ENCODE measurements around the gene FKBP7.
"Not testable (repeated sequence)": the region's sequence is repeated elsewhere in the genome, so short reads cannot be mapped to it uniquely, and the experiment has no call there.

FKBP7 gene

DNA sequence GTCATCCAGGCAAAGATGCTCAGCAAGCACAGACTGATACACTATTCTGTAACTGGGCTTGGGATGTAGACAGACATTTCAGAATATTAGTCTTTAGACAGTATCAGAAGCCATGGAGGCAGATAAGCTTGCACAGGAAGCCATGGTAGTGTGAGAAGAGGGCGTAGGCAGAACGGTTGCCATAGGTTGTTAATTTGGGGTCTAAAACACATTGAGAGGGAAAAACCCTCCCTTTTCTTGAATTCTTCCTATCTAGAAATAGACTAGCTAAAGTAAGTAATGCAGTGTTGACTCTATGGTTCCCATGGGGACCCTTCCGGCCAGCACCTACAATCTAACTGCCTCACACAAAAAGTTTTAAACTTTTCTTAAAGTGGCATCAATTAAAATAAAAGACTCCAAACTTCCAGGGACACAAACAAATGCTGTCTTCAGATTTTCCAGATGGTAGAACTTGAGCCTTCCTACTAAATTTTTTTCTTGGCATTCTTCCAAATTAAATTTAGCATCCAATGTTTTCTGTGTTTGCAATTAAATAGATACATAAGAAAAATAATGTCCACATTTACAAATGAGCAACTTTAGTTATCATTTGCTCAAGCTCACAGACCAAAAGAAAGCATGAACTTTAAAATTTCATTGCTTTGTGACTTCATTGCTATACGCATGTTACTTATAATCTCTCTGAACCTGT, 29.3 kb downstream of the FKBP7 start:
- no peak for DNase-seq

DNA sequence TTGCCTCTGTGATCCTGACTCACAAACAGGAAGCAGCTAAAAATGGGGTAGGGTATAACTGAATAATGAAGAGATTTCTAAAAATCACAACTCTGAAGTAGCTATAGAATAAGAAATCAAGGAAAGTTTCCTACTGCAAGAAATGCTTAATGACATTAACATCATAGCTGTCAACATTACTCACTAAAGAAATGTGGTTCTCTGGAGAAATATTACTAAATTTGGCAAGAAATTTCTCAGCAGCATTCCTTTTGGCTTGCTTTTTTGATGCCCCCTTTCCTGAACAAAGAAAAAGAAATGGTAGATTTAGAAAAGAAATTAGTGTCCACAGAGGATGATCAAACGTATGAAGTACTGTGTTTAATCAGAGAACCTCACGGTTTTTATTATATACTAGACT, 37.0 kb downstream of the FKBP7 start:
- DNase-seq = no peak

DNA sequence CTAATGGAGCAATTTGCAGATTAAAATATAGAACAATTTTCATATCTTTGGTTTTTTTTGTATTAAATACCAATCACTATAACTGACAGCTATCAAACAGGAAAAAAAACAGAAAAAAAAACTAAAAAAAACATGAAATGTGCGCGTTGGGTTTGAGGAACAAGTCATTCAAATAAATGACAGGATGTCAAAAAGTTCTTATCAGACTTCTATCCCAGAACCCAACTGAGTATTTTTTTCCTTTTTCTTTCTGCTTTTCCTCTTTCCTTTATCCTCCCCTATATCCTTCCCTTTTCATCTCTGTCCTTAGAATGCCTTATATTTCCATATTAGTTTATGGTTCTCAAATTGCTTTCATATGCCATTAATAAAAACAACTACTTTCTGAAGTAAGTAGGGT, 41.7 kb downstream of the FKBP7 start:
- no peak for DNase-seq

DNA sequence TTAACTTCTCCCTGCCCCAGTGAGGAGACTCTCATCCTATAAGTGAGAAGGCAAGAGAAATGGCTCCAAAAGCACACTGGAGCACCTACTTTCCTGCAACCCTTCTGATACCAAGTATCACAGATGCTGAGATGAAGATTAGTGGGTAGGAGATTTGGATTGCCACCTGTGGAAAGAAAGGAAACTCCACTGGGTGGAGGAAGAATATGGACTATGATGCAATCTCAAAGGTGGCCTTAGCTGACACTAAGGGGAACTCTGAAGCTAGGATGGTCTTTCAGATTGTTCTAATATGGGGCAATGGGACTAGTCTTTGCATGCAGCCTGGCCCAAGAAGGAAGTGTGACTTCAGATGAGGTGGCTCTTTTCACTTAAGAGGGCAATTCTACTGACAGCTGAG, 49.1 kb downstream of the FKBP7 start:
- DNase-seq = no peak

DNA sequence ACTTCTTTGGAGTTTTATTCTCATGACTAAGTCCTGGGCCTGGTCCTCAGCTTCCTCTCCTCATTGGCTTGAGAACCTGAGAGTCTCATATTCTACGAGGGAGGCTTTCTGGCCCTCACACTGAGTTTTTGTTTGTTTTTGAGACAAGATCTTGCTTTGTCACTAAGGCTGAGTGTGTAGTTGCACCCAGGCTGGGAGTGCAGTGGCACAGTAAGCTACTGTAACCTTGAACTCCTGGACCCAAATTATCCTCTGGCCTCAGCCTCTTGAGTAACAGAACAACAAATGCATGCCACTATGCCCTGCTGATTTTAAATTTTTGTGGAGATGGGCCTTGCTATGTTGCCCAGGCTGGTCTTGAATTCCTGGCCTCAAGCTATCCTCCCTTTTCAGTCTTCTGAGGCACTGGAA, 50.0 kb downstream of the FKBP7 start:
- DNase-seq = no peak

DNA sequence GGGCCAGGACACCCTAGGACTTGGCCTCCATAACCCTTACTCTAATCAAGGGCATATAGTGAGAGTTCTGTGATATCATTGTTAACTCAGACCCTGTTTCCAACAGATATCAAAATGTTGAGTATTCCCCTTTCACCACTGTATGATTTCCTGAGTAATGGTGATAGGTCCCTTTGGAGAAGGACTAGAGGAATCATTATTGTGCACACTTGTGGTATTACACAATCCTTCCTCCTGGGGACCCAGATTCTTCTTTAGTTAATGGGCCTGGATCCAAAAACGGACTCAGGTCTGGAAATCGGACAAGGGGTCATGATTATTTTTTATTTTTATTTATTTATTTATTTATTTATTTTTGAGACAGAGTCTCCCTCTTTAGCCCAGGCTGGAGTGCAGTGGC, 50.9 kb downstream of the FKBP7 start:
- no peak for DNase-seq

DNA sequence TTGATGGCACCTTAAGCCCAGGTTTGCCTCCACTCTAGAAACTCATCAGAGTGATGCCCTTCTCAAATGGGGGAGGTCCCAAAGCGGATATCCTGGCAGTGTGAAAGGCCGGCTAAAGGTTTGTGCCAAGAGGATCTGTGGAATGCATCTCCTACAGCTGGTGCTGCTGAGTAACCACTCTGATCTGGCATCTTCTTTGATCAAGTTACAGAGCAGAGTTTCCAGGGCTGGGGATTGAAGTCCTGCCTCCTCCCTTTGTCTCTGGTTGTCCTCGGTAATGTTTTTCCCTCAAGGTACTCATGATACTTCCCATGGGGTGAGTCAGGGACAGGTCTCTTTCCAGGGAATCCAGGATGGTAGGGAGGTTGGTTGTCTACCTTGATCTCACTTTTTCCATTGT, 52.0 kb downstream of the FKBP7 start:
- no peak for DNase-seq

DNA sequence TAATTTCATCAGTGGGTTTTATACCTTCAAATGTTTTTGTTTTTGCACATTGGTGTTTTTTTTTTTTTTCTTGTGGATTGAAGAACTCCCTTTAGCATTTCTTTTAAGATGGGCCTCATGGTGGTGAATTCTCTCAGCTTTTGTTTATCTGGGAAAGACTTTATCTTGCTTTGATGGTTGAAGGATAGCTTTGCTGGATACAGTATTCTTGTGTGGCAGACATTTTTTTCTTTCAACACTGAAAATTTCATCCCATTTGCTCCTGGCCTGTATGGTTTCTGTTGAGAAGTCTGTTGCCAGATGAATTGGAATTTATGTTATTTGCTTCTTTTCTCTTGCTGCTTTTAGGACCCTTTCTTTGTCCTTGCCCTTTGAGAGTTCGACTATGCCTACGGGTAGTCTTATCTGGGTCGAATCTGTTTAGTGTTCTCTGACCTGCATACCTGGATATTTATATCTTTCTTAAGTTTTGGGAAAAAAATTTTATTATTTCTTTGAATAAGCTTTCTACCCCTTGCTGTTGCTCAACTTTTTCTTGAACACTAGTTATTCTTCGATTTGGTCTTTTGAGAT, 53.1 kb downstream of the FKBP7 start:
- DNase-seq = no peak

DNA sequence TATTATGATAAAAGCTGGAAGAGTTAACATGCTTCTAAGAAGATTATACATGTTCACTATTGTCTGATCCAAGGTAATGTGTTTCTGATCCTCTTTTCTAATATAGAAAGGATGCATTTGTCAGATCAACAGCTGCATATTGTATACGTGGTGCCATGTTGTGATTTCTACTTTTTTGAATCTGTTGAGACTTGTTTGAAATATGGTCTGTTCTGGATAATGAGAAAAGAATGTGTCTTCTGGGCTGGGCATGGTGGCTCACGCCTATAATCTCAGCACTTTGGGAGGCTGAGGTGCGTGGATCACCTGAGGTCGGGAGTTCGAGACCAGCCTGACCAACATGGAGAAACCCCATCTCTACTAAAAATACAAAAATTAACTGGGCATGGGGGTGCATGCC, 54.7 kb downstream of the FKBP7 start:
- DNase-seq = not testable (repeated sequence)

DNA sequence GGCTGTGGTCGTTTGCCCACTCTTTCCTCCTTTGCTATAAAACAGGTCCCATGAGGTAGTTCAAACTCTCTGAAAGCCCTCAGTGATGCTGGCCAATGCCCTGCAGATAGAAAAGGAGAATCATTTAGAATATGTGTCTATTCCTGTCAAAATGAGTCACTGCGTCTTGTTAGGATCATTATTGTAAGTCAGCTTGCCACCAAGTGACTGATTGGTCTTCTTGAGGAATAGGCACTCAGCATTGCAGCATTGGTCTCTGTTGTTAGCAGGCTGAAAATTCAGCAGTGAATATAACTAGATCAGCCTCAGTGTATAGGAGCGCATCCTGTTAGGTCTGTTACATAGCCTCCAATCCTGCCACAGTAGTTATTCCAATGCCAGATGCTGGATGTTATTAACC, 56.3 kb downstream of the FKBP7 start:
- DNase-seq = no peak

DNA sequence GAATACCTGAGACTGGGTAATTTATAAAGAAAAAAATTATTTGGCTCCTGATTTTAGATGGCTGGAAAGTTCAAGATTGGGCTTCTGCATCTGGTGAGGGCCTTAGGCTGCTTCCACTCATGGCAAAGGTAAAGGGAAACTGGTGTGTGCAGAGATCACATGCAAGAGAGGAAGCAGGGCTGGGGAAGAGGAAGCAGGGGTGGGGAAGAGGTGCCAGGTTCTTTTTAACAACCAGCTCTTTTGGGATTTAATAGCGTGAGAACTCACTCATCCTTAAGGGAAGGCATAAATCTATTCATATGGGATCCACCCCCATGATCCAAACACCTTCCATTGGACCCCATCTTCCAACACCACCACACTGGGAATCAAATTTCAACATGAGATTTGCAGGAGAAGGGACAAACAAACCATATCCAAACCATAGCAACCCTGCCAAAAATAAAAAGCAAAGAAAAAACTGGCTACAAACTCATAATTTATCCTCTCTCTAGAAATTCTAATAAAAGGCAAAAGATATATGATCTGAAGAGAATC, 57.9 kb downstream of the FKBP7 start:
- no peak for DNase-seq

DNA sequence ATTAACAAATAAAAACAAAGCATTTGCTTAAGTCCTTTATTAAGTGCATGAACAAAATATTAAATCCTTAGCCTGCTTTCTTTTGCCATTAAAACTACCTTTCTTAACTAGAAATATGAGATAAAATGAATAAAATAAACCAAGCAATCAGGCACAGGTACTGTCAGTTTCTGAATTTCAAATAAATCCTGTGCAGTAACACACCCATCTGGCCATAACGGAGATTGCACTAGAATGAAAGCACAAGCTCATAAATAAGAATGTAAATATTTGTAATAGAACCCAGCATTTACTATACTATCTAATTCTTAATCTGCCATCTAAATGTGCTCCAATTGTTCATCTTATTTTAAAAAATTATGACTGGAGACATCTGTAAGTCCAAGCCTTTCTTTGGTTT, 59.3 kb downstream of the FKBP7 start:
- DNase-seq = peak; percentile 30

DNA sequence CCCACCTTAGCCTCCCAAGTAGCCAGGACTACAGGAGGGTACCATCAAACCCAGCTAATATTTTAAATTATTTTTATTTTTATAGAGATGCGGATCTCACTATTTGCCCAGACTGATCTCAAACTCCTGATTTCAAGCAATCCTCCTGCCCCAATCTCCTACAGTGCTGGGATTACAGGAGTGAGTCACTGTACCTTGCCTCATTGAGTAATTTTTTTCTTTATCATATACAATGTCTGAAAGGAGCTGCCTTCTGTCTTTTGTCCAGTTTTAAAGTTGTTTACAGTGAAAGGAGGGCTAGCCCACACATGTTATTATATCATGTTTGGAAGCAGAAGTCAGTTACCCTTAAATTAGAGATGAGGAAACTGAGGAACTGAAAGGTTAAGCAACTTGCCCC, 60.0 kb downstream of the FKBP7 start:
- DNase-seq = no peak

DNA sequence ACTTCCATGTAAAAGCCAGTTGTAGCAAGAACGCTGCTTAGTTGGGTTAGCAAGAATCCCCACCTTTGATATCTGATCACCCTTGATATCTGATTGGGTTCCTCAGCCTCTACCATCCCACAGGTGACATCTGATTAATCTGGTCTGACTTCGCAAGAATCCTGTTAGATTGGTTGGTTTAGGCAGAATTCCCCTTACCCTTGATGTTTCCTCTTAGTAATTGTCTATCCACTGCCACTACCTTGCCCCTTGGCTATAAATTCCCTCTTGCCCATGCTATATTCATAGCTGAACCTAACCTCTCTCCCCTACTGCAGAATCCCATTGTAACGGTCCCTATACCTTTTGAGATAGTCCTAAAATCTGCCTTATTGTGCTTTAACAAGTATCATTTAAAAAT, 60.5 kb downstream of the FKBP7 start:
- no peak for DNase-seq

DNA sequence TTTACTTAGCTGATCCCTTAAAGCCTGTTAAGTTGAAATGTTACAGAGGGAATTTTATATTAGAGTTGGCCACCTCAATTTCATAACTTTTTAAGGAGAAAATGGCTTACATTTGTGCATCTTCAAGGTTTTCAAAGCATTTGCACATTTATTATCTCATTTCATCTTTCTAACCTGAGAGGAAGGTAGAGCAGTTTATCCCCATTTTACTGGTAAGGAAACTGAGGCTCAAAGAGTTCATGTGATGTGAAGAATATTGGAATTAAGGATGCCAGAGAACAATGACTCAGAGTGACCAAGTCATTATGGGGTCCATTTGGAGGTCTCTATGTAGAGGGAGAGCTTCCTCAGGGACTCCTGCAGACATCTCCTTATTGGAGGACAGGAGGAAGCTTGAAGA, 62.4 kb downstream of the FKBP7 start:
- DNase-seq = no peak

DNA sequence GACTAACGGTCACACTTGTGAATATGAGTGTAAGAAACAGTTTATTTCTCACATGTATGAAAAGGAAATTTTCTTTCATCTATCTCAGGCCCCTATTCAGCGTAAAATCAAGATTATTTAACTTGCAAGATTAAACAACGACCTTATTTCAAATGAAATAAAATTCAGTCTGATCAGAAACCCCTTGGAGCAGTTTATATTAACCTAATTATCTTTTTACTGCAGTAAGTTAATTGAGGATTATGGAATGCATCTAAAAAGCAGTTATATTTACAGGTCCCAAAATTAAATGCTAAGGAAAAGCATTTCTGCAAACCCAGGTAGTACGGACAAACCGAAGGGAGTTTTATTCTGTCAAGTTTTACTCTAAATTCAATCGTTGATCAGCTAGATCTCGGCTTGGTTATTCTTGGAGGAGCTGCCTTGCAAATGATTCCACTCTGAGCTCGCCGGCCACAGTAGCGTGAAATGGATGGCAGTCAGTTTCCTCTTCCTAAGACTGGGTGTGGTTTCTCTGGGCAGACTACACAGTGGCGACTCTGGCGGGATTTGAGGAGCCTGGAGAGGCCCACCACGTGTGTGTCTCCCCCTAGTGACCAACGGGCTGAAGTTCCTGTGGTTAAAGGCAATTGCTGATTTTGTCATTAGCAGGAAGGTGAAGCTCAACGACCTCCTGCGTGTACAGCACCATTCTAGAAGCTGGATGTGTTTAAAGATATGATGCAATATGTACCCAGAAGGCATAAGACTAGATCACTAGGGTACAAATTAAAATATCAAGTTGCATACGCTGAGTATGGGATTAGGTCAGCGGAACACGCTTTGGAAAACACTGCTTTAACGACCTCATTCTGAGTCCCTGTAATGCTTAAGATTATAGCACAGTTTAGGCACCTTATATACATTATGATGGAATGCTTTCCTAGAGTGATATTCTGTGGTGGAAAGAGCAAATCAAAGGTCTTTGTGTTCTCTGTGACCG, 63.8 kb downstream of the FKBP7 start:
- DNase-seq = peak; percentile 96
